NAMALWA (cell line): Measurements from ENCODE around the gene KAT2B.

Experiments used
- DNase-seq: peaks from one replicate; pipeline ENCODE4 v3.0.0-alpha.2; 2015; ENCODE audit warnings: low spot score

KAT2B gene

DNA sequence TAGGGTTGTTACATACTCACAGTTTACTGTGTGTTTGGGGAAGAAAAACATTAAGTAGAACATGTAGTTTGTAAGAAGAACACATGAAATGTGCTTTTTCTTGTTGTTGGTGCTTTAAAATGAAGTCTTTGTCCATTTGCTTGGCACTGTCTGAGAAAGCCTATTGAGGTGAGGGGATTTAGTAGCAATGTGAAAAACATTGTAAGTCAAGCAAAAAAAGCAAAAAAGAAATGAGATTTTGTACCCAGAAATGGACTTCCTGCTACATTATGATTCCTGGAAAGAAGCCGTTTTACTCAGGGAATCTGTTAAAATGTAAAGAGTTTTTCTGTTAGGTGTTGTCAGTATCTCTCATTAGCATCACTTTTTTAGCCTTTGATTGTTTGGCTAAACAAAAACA is 59.9 kb downstream of the KAT2B start:
- DNase-seq, result no peak

DNA sequence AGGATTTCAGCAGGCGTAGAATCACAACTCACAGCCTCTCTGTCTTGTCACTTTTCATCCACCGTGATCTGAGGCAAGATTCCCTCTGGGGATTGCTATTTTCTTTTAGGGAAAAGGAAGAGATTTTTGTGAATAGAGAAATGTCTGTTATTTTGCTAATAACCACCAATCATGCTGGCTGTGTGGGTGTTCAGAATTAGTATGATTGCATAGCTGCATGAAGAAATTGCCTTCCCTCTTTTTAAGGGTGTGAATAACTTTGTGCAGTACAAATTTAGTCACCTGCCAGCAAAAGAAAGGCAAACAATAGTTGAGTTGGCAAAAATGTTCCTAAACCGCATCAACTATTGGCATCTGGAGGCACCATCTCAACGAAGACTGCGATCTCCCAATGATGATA is 60.8 kb downstream of the KAT2B start:
- no peak for DNase-seq

DNA sequence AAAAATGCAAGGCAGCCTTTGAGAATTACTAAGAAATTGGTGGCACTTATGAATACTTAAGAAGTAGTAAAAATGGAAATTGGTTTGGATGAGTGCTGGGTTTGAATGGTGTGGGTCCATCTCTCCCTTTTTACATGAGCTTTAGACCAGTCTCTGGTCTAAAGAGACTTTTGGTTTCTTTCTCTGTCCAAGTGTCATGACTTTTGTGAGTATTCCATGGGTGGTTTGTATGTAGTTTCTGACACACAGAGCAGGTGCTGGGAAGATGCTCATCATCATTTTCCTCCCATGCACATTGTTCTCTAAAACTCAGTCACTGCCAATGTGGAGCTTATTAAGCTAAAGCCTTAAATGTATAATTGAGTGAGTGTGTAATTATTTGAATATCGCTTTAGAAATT is 63.5 kb downstream of the KAT2B start:
- DNase-seq, result no peak

DNA sequence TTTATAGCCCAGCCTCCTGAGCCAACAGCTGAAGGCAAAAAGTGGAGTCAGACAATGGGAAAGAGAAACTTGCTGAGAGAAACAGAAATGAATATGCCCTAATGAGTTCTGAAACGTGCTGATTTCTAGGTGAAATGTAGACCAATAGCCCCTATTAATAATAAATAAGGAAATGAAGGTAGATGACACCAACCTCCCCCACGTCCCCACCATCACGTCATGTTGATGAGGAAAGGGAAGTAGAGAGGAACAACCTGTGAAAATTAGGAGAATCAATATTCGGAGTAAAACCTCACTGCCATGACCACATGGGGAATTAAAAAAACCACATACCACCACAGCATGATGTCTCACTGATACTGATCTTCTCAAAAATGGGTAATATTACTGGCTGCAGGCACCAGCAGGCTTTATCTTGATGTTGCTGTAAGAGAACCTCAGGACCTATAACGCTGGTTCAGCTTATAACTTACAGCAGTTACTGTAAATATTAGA is 64.0 kb downstream of the KAT2B start:
- DNase-seq, result no peak

DNA sequence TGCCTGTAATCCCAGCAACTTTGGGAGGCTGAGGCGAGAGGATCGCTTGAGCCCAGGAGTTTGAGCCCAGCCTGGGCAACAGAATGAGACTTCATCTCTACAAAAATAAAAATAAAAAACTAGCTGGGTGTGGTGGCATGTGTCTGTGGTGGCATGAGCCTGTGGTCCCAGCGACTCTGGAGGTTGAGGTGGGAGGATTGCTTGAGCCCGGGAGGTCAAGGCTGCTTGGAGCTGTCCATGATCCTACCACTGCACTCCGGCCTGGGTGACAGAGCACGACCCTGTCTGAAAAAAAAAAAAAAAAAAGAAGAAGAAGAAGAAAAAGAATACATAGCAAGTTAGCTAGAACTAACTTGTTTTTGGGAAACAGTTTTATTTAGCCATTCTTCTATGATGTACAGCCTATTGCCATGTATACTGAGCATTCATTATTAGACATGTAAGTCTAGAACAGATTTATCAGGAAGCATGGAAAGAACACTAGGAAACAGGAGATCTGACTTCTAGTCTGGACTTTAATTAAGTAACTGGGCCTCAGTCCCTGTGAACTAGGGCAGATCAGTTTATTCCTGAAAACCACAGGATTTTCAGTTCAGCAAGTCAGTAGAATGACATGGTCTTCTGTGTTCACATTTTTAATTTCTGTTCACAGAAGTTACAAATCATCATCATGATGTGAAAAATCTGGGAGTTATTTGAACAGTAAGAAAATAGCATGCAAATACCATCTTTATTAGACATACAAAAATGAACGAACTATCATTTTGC is 65.5 kb downstream of the KAT2B start:
- DNase-seq, result no peak

DNA sequence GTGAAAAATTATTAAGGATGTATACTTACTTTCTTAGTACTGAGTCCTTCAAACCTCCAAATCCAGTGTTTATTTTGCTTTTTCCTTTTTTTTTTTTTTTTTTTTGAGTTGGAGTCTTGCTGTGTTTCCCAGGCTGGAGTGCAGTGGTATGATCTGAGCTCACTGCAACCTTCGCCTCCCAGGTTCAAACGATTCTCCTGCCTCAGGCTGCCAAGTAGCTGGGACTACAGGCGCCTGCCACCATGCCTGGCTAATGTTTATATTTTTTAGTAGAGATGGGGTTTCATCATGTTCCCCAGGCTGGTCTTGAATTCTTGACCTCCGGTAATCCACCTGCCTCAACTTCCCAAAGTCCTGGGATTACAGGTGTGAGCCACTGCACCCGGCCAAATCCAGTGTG is 67.5 kb downstream of the KAT2B start:
- no peak for DNase-seq

DNA sequence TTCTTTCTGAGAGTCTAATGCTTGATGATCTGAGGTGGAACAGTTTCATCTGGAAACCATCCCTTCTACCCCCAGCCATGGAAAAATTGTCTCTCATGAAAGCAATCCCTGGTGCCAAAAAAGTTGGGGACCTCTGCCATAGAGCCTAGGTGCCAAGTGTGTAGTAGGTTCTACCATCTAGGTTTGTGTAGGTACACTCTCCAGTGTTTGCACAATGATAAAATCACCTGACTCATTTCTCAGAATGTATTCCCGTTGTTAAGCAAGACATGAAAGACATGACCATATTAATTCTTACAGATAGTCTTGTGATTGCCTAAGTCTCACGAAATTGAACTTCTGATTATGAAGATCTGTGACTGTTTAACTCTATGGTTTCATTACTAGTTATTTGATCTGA is 68.6 kb downstream of the KAT2B start:
- DNase-seq, result no peak

DNA sequence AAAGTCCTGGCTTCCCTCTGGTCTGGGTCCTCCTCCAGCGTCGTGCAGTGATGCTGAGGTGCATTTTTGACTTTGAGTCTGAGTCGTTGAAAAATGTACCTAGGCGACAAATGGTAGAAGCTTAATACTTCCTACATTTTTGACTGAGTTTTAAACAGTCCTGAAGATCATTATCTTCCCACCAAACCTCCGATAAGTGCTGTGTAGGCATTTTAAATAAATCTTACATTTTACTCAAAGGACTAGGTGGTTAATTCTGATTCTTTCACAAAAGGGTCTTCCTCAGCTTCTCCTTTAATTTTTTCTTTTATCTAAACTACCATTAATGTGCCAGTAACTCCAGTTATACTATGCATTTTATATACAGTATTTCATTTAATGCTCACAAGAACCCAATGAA is 70.6 kb downstream of the KAT2B start:
- no peak for DNase-seq

DNA sequence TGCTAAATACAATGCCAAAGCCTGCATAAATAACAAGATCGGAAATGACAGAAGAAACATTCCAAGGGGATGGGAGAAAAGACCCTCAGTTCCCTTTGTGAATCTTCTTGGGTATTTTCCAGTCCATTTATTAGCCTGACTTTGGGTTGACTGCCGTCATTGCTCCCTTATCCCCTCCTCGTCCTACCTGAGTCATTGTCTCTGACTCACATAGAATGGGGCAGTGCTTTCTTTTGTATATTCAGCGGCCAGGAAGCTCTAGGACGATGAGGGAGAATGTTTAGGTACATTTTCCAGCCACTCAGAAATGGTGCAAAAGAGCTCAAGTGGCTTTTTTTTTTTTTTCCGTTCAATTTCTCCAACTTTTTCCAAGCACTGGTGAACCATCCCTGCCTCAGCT is 71.6 kb downstream of the KAT2B start:
- DNase-seq, result no peak

DNA sequence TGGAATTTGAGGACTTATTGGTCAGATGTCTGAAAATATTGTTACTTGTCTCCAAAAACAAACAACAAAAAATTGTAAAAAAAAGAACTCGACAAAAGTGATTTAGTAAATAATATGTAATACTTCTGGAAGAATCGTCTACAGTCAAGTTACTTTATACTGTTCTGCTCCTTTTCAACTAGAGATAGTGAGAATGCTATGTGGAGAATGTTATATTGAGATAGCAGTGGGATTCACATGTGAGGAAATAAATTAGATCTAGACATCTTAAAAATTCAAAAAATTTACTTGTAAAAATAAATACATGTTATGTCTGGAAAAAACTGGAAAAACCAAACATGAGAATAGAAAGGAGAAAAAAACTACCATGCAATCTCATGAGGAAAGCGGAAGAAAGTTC is 80.8 kb downstream of the KAT2B start:
- DNase-seq, result no peak

DNA sequence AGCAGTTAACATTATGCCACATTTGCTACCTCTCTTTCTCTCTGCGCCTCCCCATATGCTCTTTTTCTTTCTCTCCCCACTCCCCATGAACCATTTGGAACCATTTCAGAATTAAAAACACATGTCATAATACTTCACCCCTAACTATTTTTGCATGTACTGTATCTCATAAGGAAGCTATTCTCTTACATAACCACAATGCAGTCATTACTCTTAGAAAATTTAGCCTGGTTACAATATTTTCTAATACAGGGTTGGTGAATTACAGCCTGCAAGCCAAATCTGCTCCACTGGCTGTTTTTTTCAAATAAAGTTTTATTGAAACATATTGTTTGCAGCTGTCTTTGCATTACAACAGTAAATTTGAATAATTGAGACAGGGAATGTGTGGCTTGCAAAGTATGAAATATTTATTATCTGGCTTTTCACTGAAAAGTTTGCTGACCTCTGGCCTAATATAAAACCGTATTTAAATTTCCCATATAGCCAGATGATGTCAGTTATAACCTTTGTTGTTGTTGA is 82.9 kb downstream of the KAT2B start:
- DNase-seq, result no peak

DNA sequence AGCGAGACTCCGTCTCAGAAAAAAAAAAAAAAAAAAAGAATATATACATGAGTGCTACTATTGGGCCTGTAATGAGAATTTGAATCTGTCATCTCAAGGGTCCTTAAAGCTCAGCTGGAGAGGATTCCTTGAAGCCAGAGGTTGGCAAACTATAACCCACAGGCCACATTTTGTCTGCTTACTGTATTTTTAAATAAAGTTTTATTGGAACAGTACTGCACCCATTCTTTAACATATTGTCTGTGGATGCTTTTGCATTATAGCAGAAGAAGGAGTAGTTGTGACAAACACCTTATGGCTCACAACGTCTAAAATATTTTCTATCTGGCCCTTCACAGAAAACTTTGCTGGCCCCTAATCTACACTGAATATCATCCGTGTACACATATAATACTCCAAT is 85.0 kb downstream of the KAT2B start:
- no peak for DNase-seq

DNA sequence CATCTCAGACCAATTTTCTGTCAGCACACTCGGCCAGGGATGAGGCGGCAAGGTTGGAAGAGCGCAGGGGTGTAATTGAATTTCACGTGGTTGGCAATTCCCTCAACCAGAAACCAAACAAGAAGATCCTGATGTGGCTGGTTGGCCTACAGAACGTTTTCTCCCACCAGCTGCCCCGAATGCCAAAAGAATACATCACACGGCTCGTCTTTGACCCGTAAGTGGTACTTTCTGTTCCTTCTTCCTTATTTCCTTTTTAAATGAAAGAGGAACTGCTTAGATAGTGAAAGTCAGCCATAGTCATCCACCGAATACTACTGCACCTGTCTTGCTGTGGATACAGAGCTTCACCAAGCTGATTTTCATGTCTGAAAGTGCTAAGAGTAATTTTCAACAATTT is 85.7 kb downstream of the KAT2B start:
- peak; percentile 89 for DNase-seq

DNA sequence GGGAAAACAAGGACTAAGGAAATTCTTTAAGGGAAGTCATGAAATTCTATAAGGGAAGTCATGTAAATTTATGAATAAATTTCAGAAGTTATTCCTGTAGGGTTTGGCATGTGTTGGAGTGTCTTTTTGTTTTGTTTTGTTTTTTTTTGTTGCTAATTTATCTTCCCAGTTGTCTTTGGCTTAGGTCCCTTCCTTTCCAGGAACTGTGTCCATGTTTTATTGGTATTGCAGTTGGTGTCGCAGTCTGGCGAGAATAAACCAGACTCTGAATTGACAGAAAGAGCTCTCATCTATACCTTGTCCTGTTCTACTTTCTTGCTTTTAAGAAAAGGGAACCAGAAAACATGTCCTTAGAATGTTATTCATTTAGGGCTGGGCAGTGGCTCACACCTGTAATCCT is 88.1 kb downstream of the KAT2B start:
- DNase-seq, result no peak

DNA sequence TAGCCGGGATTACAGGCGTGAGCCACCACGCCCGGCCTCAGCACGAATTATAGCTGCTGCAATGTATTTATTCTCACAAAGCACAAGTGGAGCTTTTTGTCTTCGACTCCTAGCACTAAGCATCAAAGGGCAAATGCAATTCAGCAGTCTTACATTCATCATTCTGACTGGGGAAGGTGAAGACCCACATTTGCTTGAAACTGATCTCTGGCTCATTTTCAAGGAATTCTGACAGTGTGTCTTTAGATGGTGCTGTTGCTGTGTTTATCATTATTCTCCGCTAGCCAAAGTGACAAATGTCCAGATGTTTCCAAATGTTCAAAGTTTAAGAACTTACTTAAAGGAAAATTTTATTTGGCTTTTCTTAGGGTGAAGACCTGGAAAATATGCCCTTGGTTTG is 89.9 kb downstream of the KAT2B start:
- DNase-seq, result no peak

DNA sequence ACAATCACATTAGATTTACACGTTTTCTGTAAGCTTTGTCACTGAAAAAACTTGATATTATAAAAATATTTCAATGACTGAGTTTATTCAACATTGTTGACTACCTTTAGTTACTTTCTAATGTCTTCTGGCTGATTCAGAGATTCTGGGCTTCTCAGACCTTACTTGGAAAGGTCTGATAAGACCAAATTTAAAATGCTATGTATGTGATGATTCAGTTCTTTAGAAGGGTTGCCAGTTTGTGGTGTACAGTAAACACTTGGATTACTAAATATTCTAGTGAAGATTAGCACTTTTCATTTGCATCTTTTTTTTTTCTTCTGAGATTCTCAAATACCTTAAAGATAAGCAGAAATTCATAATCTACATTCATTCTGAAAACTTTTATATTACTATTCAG is 96.0 kb downstream of the KAT2B start:
- DNase-seq, result no peak

DNA sequence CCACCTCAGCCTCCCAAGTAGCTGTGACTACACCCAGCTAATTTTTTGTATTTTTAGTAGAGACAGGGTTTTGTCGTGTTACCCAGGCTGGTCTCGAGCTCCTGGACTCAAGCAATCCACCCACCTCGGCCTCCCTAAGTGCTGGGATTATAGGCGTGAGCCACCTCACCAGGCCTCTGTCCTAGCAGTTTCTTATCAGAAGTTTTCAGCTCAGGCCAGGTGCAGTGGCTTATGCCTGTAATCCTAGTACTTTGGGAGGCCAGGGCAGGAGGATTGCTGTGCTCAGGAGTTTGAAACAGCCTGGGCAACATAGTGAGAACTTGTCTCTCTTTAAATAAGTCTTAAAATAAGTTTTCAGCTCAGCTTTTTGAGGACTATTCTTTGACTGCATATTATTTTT is 97.4 kb downstream of the KAT2B start:
- DNase-seq, result no peak

DNA sequence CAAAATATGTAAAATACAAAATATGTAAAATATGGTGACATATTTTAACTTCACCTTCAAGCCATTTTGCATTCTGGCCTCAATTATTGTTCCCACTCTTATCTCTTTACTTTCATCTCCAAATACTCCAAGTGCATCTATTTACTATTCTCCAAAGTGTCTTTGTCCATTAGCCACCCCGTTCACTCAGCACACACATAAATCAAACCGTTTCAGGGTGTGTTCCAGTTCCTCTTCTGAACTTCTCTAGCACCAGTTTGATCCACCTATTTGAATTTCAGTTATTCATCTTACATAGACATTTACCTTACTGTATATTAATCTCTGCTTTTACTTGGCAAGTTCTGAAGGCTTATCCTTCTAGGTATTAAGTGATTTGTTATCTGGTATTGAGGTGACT is 100.6 kb downstream of the KAT2B start:
- DNase-seq, result no peak

DNA sequence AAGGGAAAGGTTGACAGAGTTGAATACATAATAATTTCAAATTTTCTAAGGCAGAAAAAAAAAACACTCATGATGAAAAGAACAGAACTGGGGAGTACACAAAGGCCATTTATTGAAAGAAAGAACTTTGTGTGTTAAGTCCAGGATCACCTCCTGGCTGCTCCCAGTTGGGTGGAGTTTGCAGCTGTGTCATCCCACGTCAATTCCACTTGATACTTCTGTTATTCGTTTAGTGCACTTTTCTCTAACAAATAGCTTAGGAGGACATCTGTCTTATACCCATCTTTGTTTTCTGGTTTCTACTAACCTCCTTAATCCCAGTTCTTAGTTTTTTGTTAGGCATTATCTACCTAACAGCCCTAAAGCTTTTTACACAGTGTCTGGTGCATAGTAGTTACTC is 101.1 kb downstream of the KAT2B start:
- DNase-seq, result no peak

DNA sequence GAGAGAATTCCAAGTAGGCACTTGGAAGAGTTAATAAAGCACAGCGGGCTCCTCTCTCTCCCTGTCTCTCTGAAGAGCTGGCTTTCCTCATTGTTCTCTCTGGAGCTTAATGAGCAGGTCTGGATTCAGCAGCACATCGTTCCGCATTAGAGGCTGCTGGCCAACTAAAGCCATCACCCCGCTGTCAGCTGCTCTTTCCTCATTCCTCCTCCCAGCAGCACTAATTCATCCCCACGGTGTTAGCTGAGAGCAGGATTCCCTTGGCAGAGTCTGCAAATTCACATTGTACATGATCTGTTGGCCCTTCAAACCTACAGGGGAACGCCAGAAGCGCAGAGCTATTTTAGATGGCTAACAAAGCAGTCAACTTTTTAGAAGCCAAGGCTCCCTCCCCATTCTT is 101.6 kb downstream of the KAT2B start:
- no peak for DNase-seq

DNA sequence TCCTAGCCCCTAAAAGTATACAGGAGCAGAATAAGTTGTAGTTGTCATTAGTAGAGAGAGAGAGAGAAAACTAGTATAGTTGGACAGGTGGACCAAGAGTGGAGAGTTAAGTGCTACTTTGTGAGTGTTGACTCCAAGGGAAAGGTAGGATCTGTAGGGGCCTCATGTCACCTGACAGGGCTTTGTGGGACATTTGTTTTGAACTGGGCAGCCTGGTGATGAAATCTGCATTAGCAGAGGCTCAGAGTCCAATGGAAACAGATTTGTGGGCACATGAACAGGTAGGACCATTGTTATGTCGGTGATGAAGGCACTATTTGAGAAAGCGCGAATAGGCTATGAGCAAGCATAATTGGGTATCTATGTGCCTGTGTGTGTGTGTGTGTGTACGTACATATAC is 102.3 kb downstream of the KAT2B start:
- no peak for DNase-seq

DNA sequence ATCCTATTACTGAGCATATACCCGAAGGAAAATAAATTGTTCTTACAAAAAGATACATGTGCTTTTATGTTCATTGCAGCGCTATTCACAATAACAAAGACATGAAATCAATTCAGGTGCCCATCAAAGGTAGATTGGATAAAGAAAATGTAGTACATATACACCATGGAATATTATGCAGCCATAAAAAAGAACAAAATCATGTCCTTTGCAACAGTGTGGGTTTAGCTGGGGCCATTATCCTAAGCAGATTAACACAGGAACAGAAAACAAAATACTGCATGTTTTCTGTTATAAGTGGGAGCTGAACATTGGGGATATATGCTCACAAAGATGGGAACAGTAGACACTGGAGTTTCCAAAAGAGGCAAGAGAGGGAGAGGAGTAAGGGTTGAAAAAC is 103.3 kb downstream of the KAT2B start:
- no peak for DNase-seq

DNA sequence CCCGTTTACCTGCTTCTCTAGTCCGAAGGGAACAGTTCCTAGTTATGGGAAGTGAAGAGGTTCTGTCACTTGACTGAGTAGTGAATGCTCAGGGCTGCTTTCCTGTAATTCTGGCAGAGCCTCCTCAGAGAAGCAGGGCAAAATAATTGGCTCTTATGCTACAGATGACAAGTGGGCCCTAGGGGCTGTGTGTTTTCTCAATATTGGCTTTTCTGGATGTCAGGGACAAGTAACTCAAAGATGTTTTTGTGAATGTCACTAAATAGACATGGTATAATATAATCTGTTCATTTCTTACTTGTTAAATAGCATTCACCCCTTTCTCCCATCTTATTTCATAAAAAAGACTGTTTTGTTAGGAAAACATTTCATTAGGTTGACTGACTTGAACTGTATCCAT is 105.6 kb downstream of the KAT2B start:
- DNase-seq, result no peak

DNA sequence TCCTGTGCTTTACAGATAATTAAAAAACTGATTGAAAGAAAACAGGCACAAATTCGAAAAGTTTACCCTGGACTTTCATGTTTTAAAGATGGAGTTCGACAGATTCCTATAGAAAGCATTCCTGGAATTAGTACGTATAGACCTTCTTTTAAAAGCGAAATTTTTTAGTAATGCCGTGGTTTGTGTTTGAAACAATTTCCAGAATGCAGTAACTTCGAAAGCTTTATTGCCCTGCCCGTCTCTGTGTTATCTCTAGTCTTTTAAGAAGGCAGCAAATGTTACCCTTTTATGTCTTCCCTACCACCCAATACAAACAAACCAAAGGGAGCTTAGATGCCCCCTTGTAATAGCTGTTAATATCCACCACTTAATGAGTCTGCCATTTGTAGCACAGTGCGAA is 106.1 kb downstream of the KAT2B start:
- no peak for DNase-seq
